ENCODE results near the gene SARS1. TPM values are rescaled to one million over a fixed set of nuclear protein-coding genes. Genes with fewer than 3 reads are reported as not detected.

The SARS1 gene, protein sequence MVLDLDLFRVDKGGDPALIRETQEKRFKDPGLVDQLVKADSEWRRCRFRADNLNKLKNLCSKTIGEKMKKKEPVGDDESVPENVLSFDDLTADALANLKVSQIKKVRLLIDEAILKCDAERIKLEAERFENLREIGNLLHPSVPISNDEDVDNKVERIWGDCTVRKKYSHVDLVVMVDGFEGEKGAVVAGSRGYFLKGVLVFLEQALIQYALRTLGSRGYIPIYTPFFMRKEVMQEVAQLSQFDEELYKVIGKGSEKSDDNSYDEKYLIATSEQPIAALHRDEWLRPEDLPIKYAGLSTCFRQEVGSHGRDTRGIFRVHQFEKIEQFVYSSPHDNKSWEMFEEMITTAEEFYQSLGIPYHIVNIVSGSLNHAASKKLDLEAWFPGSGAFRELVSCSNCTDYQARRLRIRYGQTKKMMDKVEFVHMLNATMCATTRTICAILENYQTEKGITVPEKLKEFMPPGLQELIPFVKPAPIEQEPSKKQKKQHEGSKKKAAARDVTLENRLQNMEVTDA
- 187 and 254 TPM in 2 replicates for total RNA-seq

DNA sequence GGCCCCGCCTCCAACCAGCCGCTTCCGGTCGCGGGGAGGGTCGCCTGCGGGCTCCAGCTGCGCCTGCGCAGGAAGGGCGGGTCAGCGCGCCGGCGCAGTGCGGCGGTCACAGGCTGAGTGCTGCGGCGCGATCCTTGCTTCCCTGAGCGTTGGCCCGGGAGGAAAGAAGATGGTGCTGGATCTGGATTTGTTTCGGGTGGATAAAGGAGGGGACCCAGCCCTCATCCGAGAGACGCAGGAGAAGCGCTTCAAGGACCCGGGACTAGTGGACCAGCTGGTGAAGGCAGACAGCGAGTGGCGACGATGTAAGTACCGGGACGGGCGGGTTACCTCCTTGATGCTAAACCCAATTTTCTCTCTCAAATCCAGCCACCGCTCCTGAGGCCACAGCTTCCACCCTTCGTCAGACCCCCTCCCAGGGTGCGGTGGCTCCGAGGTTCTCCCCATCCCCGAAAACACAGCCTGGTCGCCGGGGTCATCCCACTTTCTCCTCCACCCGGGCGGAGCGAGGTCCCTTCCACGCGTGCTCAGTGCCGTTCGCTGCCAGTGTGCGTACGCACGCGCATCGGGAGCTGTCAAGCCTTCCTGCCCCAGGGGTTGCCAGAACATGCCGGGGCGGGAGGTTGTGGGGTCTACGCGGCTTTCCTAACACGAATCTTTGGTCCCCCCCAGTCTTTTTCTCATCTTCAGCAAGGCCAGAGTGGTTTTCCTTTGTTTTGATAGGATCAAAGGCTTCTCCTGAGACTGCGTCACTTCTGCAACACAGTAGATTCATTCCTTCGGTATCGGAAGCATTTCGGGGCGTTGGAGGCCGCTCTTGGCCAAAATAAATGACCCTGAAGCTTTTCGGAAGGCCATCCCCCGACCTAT is at the start of gene SARS1:
SARS1 (plus strand) TSS at position 95 of the 870 bp plus-strand sequence; CDS start at position 170, 75 bp downstream.

GRCh38 chr1:109248797-109249629 is 35.3 kb downstream of the SARS1 start, which contains the start of gene CELSR2:
CELSR2 (plus strand) TSS chr1:109249539; CDS start chr1:109250080, 541 bp downstream.

DNA sequence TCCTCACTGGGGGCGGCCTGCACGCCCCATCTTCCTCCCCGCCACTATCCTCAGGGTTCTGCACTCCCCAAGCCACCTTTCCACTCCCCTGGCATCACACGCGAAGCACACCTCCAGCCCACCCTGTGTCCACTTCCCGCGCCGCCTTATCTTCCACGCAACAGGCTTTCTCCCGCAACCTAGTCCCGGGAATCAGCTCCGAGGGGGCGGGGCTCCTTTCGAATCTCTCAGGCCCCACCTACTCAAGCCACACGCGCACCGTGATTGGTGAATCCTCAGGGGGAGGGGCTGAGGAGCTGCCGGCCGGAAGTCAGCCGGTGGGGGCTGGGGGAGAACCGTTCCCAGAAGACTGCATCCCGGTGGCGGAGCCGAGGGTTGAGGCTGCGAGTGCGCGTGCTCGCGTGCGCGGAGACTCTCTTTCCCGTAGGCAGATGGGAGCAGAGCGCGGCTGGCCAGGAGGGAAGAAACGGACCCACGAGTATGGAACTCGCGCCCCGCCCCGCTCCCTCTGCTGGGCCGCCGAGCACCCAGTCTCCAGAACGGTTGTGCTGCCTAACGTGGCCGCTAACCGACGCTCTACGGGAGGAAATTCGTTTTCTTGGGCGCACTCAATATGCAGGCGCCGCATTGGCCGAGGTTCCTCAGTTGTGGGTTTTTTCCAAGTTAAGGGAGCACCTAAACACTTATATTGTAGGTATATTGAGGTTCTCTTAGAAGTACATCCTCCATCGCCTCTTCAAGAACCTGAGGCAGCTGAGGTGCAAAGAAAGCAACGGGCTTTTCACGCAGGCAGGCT is 69.4 kb downstream of the SARS1 start, which contains the start of gene PSRC1:
PSRC1 (minus strand) TSS at position 194 of the 796 bp plus-strand sequence.

Other genes with a start within 250 kb of the SARS1 start
- 18.7 and 19.9 TPM in 2 replicates for gene WDR47, start 171.8 kb upstream of the SARS1 start, total RNA-seq
- 70.3 and 84.6 TPM in 2 replicates for gene TAF13, start 137.9 kb upstream of the SARS1 start, total RNA-seq
- 17.3 and 19.6 TPM in 2 replicates for gene TMEM167B, start 123.2 kb upstream of the SARS1 start, total RNA-seq
- 0.09 and 0.27 TPM in 2 replicates for gene ELAPOR1, start 99.8 kb upstream of the SARS1 start, total RNA-seq
- 0.45 and 2.1 TPM in 2 replicates for gene CELSR2, start 35.6 kb downstream of the SARS1 start, total RNA-seq
- 3.9 and 8.5 TPM in 2 replicates for gene PSRC1, start 69.2 kb downstream of the SARS1 start, total RNA-seq
- gene MYBPHL, start 93.1 kb downstream of the SARS1 start, total RNA-seq, result not detected in 2 replicates
- 10.8 and 21.6 TPM in 2 replicates for gene SORT1, start 184.0 kb downstream of the SARS1 start, total RNA-seq
- 52.0 and 63.5 TPM in 2 replicates for gene PSMA5, start 212.5 kb downstream of the SARS1 start, total RNA-seq

Data from endothelial cell of coronary artery (primary cell).